H1 (cell line): ENCODE data around the gene P2RY8. TPM values are rescaled to one million over a fixed set of nuclear protein-coding genes. Genes with fewer than 3 reads are reported as not detected.

Experiments
- CREB1 ChIP-seq: IDR thresholded peaks from 2 replicates; pipeline ENCODE4 v1.6.1; 2012; ENCODE audit warnings: inconsistent platforms
- JUND ChIP-seq: IDR thresholded peaks from 2 replicates; pipeline ENCODE4 v1.6.1; 2011; ENCODE audit warnings: mild to moderate bottlenecking, improper control_type of control experiment, low read length
- polyA plus RNA-seq, 7 experiments: library from polyadenylated mRNA; depleted of rRNA in 3 of 7; stranded (reverse) in 5 of 7; unstranded in 2 of 7; fragments of >200 nt in 5 of 7; fragments of 200-250 nt in 2 of 7; gene quantifications; 1 replicate in 5 of 7; 2 replicates in 1 of 7; 4 replicates in 1 of 7; pipeline versions ENCODE4 v1.2.1 to v1.2.3, GENCODE V29; 2011 to 2013; ENCODE audit warnings: missing spikeins in 2 of 7, mixed read lengths in 2 of 7
- total RNA-seq: library from RNA; stranded (reverse); fragmentation: NEBNext Ultra II Directional; extraction: Animal tissue kit (Norgen Biotek cat#: 25700); gene quantifications from 2 replicates; pipeline ENCODE4 v1.2.1, GENCODE V29; 2021
- TF ChIP-seq, protein P1 (sequence below): fragments of 300-600 bp; sonication (generic); IDR thresholded peaks from 2 replicates; pipeline ENCODE4 v1.7.1; 2012; ENCODE audit warnings: low read length, moderate library complexity, mild to moderate bottlenecking, inconsistent platforms; ENCODE audit not compliant: insufficient replicate concordance

The P2RY8 gene
- total and polyA plus RNA-seq, 2 of the 8 experiments (the other 6 are each of a cell fraction or from before 2014, with no cell fraction given), result 0.09 to 0.15 TPM

DNA sequence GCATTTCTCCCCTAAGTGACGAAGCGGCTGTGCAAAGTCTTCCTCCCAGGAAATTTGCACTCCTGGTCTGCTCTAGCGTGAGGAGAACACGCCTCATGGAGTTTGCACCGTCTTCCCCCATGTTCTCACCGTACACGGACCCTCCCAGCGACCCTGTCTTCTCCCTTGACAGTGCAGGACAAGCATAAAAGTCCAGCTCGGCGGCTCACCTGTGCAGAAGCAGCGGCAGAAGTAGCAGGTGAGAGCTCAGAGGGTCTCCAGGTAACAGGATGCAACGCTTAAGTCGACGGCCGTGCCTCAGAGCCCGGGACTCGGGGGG is 314 bp downstream of the P2RY8 start (continued):
- TF ChIP-seq, protein P1, sequence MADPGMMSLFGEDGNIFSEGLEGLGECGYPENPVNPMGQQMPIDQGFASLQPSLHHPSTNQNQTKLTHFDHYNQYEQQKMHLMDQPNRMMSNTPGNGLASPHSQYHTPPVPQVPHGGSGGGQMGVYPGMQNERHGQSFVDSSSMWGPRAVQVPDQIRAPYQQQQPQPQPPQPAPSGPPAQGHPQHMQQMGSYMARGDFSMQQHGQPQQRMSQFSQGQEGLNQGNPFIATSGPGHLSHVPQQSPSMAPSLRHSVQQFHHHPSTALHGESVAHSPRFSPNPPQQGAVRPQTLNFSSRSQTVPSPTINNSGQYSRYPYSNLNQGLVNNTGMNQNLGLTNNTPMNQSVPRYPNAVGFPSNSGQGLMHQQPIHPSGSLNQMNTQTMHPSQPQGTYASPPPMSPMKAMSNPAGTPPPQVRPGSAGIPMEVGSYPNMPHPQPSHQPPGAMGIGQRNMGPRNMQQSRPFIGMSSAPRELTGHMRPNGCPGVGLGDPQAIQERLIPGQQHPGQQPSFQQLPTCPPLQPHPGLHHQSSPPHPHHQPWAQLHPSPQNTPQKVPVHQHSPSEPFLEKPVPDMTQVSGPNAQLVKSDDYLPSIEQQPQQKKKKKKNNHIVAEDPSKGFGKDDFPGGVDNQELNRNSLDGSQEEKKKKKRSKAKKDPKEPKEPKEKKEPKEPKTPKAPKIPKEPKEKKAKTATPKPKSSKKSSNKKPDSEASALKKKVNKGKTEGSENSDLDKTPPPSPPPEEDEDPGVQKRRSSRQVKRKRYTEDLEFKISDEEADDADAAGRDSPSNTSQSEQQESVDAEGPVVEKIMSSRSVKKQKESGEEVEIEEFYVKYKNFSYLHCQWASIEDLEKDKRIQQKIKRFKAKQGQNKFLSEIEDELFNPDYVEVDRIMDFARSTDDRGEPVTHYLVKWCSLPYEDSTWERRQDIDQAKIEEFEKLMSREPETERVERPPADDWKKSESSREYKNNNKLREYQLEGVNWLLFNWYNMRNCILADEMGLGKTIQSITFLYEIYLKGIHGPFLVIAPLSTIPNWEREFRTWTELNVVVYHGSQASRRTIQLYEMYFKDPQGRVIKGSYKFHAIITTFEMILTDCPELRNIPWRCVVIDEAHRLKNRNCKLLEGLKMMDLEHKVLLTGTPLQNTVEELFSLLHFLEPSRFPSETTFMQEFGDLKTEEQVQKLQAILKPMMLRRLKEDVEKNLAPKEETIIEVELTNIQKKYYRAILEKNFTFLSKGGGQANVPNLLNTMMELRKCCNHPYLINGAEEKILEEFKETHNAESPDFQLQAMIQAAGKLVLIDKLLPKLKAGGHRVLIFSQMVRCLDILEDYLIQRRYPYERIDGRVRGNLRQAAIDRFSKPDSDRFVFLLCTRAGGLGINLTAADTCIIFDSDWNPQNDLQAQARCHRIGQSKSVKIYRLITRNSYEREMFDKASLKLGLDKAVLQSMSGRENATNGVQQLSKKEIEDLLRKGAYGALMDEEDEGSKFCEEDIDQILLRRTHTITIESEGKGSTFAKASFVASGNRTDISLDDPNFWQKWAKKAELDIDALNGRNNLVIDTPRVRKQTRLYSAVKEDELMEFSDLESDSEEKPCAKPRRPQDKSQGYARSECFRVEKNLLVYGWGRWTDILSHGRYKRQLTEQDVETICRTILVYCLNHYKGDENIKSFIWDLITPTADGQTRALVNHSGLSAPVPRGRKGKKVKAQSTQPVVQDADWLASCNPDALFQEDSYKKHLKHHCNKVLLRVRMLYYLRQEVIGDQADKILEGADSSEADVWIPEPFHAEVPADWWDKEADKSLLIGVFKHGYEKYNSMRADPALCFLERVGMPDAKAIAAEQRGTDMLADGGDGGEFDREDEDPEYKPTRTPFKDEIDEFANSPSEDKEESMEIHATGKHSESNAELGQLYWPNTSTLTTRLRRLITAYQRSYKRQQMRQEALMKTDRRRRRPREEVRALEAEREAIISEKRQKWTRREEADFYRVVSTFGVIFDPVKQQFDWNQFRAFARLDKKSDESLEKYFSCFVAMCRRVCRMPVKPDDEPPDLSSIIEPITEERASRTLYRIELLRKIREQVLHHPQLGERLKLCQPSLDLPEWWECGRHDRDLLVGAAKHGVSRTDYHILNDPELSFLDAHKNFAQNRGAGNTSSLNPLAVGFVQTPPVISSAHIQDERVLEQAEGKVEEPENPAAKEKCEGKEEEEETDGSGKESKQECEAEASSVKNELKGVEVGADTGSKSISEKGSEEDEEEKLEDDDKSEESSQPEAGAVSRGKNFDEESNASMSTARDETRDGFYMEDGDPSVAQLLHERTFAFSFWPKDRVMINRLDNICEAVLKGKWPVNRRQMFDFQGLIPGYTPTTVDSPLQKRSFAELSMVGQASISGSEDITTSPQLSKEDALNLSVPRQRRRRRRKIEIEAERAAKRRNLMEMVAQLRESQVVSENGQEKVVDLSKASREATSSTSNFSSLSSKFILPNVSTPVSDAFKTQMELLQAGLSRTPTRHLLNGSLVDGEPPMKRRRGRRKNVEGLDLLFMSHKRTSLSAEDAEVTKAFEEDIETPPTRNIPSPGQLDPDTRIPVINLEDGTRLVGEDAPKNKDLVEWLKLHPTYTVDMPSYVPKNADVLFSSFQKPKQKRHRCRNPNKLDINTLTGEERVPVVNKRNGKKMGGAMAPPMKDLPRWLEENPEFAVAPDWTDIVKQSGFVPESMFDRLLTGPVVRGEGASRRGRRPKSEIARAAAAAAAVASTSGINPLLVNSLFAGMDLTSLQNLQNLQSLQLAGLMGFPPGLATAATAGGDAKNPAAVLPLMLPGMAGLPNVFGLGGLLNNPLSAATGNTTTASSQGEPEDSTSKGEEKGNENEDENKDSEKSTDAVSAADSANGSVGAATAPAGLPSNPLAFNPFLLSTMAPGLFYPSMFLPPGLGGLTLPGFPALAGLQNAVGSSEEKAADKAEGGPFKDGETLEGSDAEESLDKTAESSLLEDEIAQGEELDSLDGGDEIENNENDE, result no peak
- TF ChIP-seq JUND (no peak), CREB1 (no peak)
